Heart right ventricle (tissue), 16 donors: Measurements from ENCODE around the gene GPR82. TPM values are rescaled to one million over a fixed set of nuclear protein-coding genes. Genes with fewer than 3 reads are reported as not detected.

Source experiments
- ATAC-seq, 8 donors: fragments of 200-7000 bp; cut with Tn5 transposase; one replicate each; pipeline ENCODE4 v1.9.1; 2020; ENCODE audit warnings: mild to moderate bottlenecking in 8 of 8, moderate library complexity in 8 of 8, moderate number of reproducible peaks in 1 of 8
- DNase-seq, 2 donors: peaks; one replicate each; pipeline ENCODE4 v3.0.0-alpha.2; 2020
- H3K27ac ChIP-seq, 10 donors: fragments of 200-600 bp; sonication (generic) in 2 of 10; one replicate each; pipeline versions ENCODE4 v1.5.0 to v1.8.0; 2020 to 2022; ENCODE audit warnings: mild to moderate bottlenecking in 3 of 10
- H3K27me3 ChIP-seq, 7 donors: fragments of 200-600 bp; one replicate each; pipeline ENCODE4 v1.8.0; 2021 to 2022; ENCODE audit warnings: mild to moderate bottlenecking in 2 of 7
- H3K36me3 ChIP-seq, 9 donors: fragments of 200-600 bp; sonication (generic) in 1 of 9; one replicate each; pipeline versions ENCODE4 v1.5.0 to v1.8.0; 2020 to 2022; ENCODE audit warnings: mild to moderate bottlenecking in 2 of 9
- H3K4me1 ChIP-seq, 9 donors: fragments of 200-600 bp; sonication (generic) in 1 of 9; one replicate each; pipeline versions ENCODE4 v1.5.0 to v1.8.0; 2020 to 2022; ENCODE audit warnings: mild to moderate bottlenecking in 4 of 9
- H3K4me3 ChIP-seq, 10 donors: fragments of 200-600 bp; sonication (generic) in 2 of 10; one replicate each; pipeline versions ENCODE4 v1.5.0 to v1.8.0; 2020 to 2022; ENCODE audit warnings: mild to moderate bottlenecking in 7 of 10, moderate library complexity in 2 of 10
- H3K9me3 ChIP-seq, 11 donors: fragments of 200-600 bp in 10 of 11; sonication (generic) in 2 of 11; one replicate each; pipeline versions ENCODE4 v1.5.0 to v1.8.0; 2013 to 2022; ENCODE audit warnings: mild to moderate bottlenecking in 2 of 11, control low read depth in 1 of 11, moderate library complexity in 1 of 11
- CTCF ChIP-seq, 9 donors: fragments of 200-600 bp; sonication (generic) in 2 of 9; IDR thresholded peaks; one replicate each; pipeline versions ENCODE4 v1.5.0 to v1.8.0; 2021 to 2022; ENCODE audit warnings: antibody characterized with exemption in 9 of 9, mild to moderate bottlenecking in 5 of 9, moderate library complexity in 1 of 9
- WGBS, 2 donors: extraction: QIAGEN DNeasy Blood & Tissue Kit; methylation state at CpG; one replicate each; pipeline ENCODE4 v1.1.7; 2013; ENCODE audit warnings: inconsistent platforms in 1 of 2; 5-methylcytosine and 5-hydroxymethylcytosine counted together
- intact Hi-C, 10 donors: fragments of 100-400 bp; cut with DNase I; formaldehyde crosslinking; loops; one replicate each; pipeline versions ENCODE4 v1.11.1 to v1.14.2; 2022
- polyA plus RNA-seq, 2 donors: library from polyadenylated mRNA; stranded (reverse); fragments of 200-250 nt; gene quantifications; one replicate each; pipeline ENCODE4 v1.2.3, GENCODE V29; 2013
- total RNA-seq, 10 donors: library from RNA; stranded (reverse); fragmentation: NEBNext Ultra II Directional in 3 of 10; extraction: Animal tissue kit (Norgen Biotek cat#: 25700) in 3 of 10; gene quantifications; one replicate each; pipeline versions ENCODE4 v1.2.1 to v1.2.4, GENCODE V29; 2021 to 2023
- donor health status: Arrhythmogenic right ventricular cardiomyopathy.
- donor health status: ischemic (EF 13 %, LVEDD 7.1; RV severe dilation, severe dysfunction).
- donor health status: healthy with polysubstance abuse.
- donor health status: DM: no; HTN: yes; CAD: no.
- donor health status: DM: no; HTN: no; CAD: no.
- donor health status: ischemic (EF 25% LVEDD 6.9; RV normal size, moderate dysfunction).
- donor health status: ischemic (EF 25% LVEDD 5.7; RV mildly dilated, moderate dysfunction).
- donor health status: healthy.
- donor health status: DM: yes; HTN: yes; CAD: no.
- donor health status: Ischemic cardiomyopathy.
- donor health status: ischemic (EF 35%, LVEDD 5.7; RV mildly dilated, moderate dysfunction).
- donor health status: nonischemic (EF 11% LVEDD 7.7; RV severe dilation, severe dysfunction).
- donor health status: DM: yes; HTN: yes; CAD: no.
- donor health status: PGD.
- donor health status: ischemic (EF 29% LVEDD 5.4; RV normal size, mild dysfunction).
- donor health status: nonischemic (EF 23%, LVEDD 6.1; RV moderate dilation, normal function).

The GPR82 gene
- total and polyA plus RNA-seq, 12 donors = 0.06 to 0.36 (median 0.17) TPM; not detected in 8

- intact Hi-C loops = no loop called here
- DNase-seq = no peak
- no peak overlapping the region for H3K4me3 ChIP-seq
- H3K27me3 ChIP-seq = peaks cover 0 to 6% (median 0%) of the 10 kb centered on the region in 7 donors
- peaks cover 0 to 29% (median 0%) of the 10 kb centered on the region in 9 donors for H3K4me1 ChIP-seq
- 60 to 90% methylated on average over 3 of the region's 3 CpGs for WGBS, 2 donors
- ATAC-seq = no peak
- H3K36me3 ChIP-seq = no peaks in the 10 kb centered on the region
- H3K9me3 ChIP-seq = no peaks in the 10 kb centered on the region
- H3K27ac ChIP-seq = no peak overlapping the region
- TF ChIP-seq CTCF (IDR thresholded peaks at IDR 0.05) = no peak
These were observed 15.5 kb upstream of the GPR82 start for GRCh38 chrX:41708486-41708885.

GRCh38 chrX:41711021-41711667 is 12.8 kb upstream of the GPR82 start:
- TF ChIP-seq CTCF (IDR thresholded peaks at IDR 0.05) = no peak
- Histone ChIP-seq H3K27ac (no peak overlapping the region), H3K36me3 (no peaks in the 10 kb centered on the region), H3K4me1 (peaks cover 0 to 13% (median 0%) of the 10 kb centered on the region in 9 donors), H3K27me3 (peaks cover 0 to 14% (median 0%) of the 10 kb centered on the region in 7 donors), H3K4me3 (no peak overlapping the region), H3K9me3 (no peaks in the 10 kb centered on the region)
- intact Hi-C loops = no loop called here
- no peak for ATAC-seq
- no peak for DNase-seq
- 96 to 97% methylated on average over 5 of the region's 5 CpGs for WGBS, 2 donors

GRCh38 chrX:41716222-41716621 is 7.8 kb upstream of the GPR82 start:
- no peak overlapping the region for H3K27ac ChIP-seq
- no peak for TF ChIP-seq CTCF (IDR thresholded peaks at IDR 0.05)
- intact Hi-C loops = no loop called here
- peaks cover 0 to 8% (median 0%) of the 10 kb centered on the region in 7 donors for H3K27me3 ChIP-seq
- no peak overlapping the region for H3K4me3 ChIP-seq
- H3K9me3 ChIP-seq = peaks cover 0 to 35% (median 0%) of the 10 kb centered on the region in 11 donors
- no peak for DNase-seq
- no peak for ATAC-seq
- peaks cover 0 to 5% (median 0%) of the 10 kb centered on the region in 9 donors for H3K4me1 ChIP-seq
- 96 to 98% methylated on average over 5 of the region's 5 CpGs for WGBS, 2 donors
- peaks cover 0 to 4% (median 0%) of the 10 kb centered on the region in 9 donors for H3K36me3 ChIP-seq

- Histone ChIP-seq H3K27me3 (peaks cover 0 to 8% (median 0%) of the 10 kb centered on the region in 7 donors), H3K27ac (no peak overlapping the region), H3K4me1 (peaks cover 0 to 5% (median 0%) of the 10 kb centered on the region in 9 donors), H3K36me3 (peaks cover 0 to 4% (median 0%) of the 10 kb centered on the region in 9 donors), H3K4me3 (no peak overlapping the region), H3K9me3 (peaks cover 0 to 35% (median 0%) of the 10 kb centered on the region in 11 donors)
- ATAC-seq (no peak), DNase-seq (no peak)
- WGBS, 2 donors = 91 to 96% methylated on average over 12 of the region's 12 CpGs
- intact Hi-C loops = no loop called here
- no peak for TF ChIP-seq CTCF (IDR thresholded peaks at IDR 0.05)
These were observed 7.1 kb upstream of the GPR82 start for GRCh38 chrX:41716767-41717473.
